22Rv1 (cell line): ENCODE results near the gene LOX.

Source experiments
- H3K27ac ChIP-seq: fragments of 450-650 bp; 2 replicates; pipeline ENCODE4 v1.5.1; 2017
- CTCF ChIP-seq: fragments of 450-650 bp; IDR thresholded peaks from 2 replicates; pipeline ENCODE4 v1.5.1; 2017; ENCODE audit warnings: mild to moderate bottlenecking
- ZFX ChIP-seq: fragments of 450-650 bp; IDR thresholded peaks from 2 replicates; pipeline ENCODE4 v1.6.1; 2017; ENCODE audit warnings: antibody characterized with exemption, borderline replicate concordance

The LOX gene

GRCh38 chr5:122064992-122065391, 13.1 kb downstream of the LOX start:
- H3K27ac ChIP-seq: no peak overlapping the region
- TF ChIP-seq ZFX (no peak), CTCF (no peak)

- H3K27ac ChIP-seq: no peak overlapping the region
- TF ChIP-seq CTCF (no peak), ZFX (no peak)
Observed at GRCh38 chr5:122063836-122064235, 14.2 kb downstream of the LOX start.

- no peak overlapping the region for H3K27ac ChIP-seq
- no peak for TF ChIP-seq CTCF
- no peak for TF ChIP-seq ZFX
Observed at GRCh38 chr5:122062205-122062604, 15.9 kb downstream of the LOX start.

GRCh38 chr5:122056913-122057312, 21.1 kb downstream of the LOX start:
- no peak for TF ChIP-seq ZFX
- TF ChIP-seq CTCF: no peak
- H3K27ac ChIP-seq: no peak overlapping the region

GRCh38 chr5:122054266-122054665, 23.8 kb downstream of the LOX start:
- TF ChIP-seq CTCF (no peak), ZFX (no peak)
- H3K27ac ChIP-seq: no peak overlapping the region

- TF ChIP-seq CTCF (no peak), ZFX (no peak)
- no peak overlapping the region for H3K27ac ChIP-seq
Observed at GRCh38 chr5:122053181-122054109, 24.6 kb downstream of the LOX start.

GRCh38 chr5:122051569-122051968, 26.5 kb downstream of the LOX start:
- H3K27ac ChIP-seq: no peak overlapping the region
- TF ChIP-seq ZFX: no peak
- TF ChIP-seq CTCF: no peak
